HG03039 (cell line): Measurements from ENCODE around the gene OR8B8.
"Not testable (repeated sequence)": the region's sequence is repeated elsewhere in the genome, so short reads cannot be mapped to it uniquely, and the experiment has no call there.

ENCODE experiments used
- ATAC-seq: cut with Tn5 transposase; IDR thresholded peaks from one replicate; pipeline ENCODE4 v1.9.1; 2021; ENCODE audit warnings: mild to moderate bottlenecking, moderate library complexity; ENCODE audit not compliant: unreplicated experiment

OR8B8 gene

GRCh38 chr11:124442442-124442841 lies 3.1 kb downstream of the OR8B8 start:
- ATAC-seq = no peak

GRCh38 chr11:124441519-124441918 lies 4.0 kb downstream of the OR8B8 start:
- ATAC-seq = no peak

GRCh38 chr11:124441081-124441480 lies 4.4 kb downstream of the OR8B8 start:
- no peak for ATAC-seq

- no peak for ATAC-seq
These were observed 4.9 kb downstream of the OR8B8 start for GRCh38 chr11:124440608-124441007.

GRCh38 chr11:124434699-124435098 lies 10.8 kb downstream of the OR8B8 start:
- ATAC-seq = no peak

GRCh38 chr11:124429599-124429998 lies 15.9 kb downstream of the OR8B8 start:
- ATAC-seq = no peak

GRCh38 chr11:124424384-124424921 lies 21.0 kb downstream of the OR8B8 start, which contains the start of gene OR8B4:
Gene OR8B4, minus strand, starts transcription at chr11:124424871. Its CDS starts 0 bp downstream, at chr11:124424871.
- ATAC-seq = no peak

- no peak for ATAC-seq
These were observed 24.5 kb downstream of the OR8B8 start for GRCh38 chr11:124421043-124421442.

GRCh38 chr11:124415356-124415923 lies 30.1 kb downstream of the OR8B8 start:
- ATAC-seq = no peak

GRCh38 chr11:124409906-124410305 lies 35.6 kb downstream of the OR8B8 start:
- no peak for ATAC-seq

- no peak for ATAC-seq
These were observed 39.9 kb downstream of the OR8B8 start for GRCh38 chr11:124405581-124405980.

GRCh38 chr11:124403186-124403585 lies 42.3 kb downstream of the OR8B8 start:
- ATAC-seq = not testable (repeated sequence)

- ATAC-seq = peak; percentile 87
These were observed 43.1 kb downstream of the OR8B8 start for GRCh38 chr11:124402326-124402922.

GRCh38 chr11:124398924-124399323 lies 46.6 kb downstream of the OR8B8 start, which contains the start of gene OR8B3:
Gene OR8B3, minus strand, starts transcription at chr11:124399024. Its CDS starts 1,673 bp downstream, at chr11:124397351.
- ATAC-seq = no peak

GRCh38 chr11:124396847-124397246 lies 48.6 kb downstream of the OR8B8 start:
- not testable (repeated sequence) for ATAC-seq

GRCh38 chr11:124394408-124394807 lies 51.1 kb downstream of the OR8B8 start:
- ATAC-seq = no peak
